ENCODE data around the gene SLC27A2.

Gene SLC27A2

DNA sequence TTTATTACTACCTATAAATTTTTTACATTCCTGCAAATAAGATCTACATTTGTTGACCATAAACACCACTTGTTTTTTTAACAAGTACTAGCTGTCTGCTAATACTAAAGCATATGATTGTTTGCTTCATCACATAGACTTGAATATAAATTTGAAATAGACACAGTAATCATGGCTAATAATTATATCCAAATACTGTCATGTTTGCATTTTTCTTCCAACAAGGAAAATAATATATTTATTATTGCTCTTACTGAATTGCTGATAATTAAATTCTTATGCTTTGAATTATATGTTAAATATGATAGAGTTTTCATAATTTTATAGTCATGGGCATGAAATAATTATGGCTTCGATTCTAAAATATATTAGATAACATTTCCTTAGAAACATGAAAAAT, 43.1 kb downstream of the SLC27A2 start:
- TF ChIP-seq, protein P1, sequence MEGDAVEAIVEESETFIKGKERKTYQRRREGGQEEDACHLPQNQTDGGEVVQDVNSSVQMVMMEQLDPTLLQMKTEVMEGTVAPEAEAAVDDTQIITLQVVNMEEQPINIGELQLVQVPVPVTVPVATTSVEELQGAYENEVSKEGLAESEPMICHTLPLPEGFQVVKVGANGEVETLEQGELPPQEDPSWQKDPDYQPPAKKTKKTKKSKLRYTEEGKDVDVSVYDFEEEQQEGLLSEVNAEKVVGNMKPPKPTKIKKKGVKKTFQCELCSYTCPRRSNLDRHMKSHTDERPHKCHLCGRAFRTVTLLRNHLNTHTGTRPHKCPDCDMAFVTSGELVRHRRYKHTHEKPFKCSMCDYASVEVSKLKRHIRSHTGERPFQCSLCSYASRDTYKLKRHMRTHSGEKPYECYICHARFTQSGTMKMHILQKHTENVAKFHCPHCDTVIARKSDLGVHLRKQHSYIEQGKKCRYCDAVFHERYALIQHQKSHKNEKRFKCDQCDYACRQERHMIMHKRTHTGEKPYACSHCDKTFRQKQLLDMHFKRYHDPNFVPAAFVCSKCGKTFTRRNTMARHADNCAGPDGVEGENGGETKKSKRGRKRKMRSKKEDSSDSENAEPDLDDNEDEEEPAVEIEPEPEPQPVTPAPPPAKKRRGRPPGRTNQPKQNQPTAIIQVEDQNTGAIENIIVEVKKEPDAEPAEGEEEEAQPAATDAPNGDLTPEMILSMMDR (IDR thresholded peaks at IDR 0.05; ENCODE audit: low read depth, low read length, missing control alignments): no peak
- DNase-seq (ENCODE audit: extremely low read depth, low read depth): no peak
- no peak overlapping the region for H3K4me3 ChIP-seq (replicated peaks; ENCODE audit: low read depth, low read length)

DNA sequence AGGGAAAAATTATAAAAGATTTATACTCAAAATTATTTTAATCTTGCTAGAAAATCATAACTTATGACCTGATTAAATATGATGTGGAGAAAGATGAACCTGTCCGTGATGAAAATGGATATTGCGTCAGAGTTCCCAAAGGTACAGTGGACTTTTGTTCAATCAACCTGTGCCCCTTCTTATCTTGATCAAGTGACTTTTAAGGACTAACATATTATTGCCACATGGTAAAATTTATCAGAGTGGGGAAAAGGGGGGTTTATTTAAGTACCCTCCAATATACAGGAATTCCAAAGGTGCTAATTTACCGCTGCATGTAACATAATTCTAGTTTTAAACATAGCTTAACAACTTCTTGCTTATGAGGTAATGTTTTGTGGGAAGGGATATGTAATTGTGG, 43.9 kb downstream of the SLC27A2 start:
- H3K4me3 ChIP-seq (replicated peaks; ENCODE audit: low read depth, low read length): no peak overlapping the region
- DNase-seq (ENCODE audit: extremely low read depth, low read depth): no peak
- TF ChIP-seq, protein P1 (IDR thresholded peaks at IDR 0.05; ENCODE audit: low read depth, low read length, missing control alignments): no peak

DNA sequence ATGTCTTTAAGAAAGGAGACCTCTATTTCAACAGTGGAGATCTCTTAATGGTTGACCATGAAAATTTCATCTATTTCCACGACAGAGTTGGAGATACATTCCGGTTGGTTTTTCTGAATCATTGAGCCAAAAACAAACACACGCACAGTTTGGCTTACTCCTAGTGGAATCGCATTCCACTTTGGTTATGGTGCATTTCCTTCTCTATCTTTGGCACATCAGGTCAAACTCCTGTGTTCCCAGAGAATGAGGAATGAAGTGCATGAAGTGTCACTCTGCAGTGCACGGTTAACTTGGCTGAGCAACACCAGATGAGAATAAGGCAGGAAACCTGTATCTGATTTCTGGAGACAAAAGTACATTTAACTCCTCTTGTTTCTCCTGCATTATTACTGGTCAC, 45.1 kb downstream of the SLC27A2 start:
- no peak for DNase-seq (ENCODE audit: extremely low read depth, low read depth)
- H3K4me3 ChIP-seq (replicated peaks; ENCODE audit: low read depth, low read length): no peak overlapping the region
- TF ChIP-seq, protein P1 (IDR thresholded peaks at IDR 0.05; ENCODE audit: low read depth, low read length, missing control alignments): no peak

DNA sequence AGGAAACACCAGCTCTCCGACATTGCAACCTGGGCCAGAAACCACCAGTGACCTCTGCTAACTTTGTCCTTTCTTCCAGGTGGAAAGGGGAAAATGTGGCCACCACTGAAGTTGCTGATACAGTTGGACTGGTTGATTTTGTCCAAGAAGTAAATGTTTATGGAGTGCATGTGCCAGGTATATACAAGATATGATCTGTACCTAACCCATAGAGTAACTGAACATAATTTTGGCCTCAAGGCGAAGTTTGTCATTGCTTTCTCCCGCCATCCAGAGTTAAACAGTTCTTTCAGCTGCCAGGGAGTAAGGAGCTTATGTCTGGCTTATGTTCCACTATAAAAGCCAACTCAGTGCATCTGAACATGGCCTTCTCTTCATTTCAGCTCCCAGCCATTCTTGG, 46.9 kb downstream of the SLC27A2 start:
- TF ChIP-seq, protein P1 (IDR thresholded peaks at IDR 0.05; ENCODE audit: low read depth, low read length, missing control alignments): no peak
- no peak for DNase-seq (ENCODE audit: extremely low read depth, low read depth)
- H3K4me3 ChIP-seq (replicated peaks; ENCODE audit: low read depth, low read length): no peak overlapping the region

DNA sequence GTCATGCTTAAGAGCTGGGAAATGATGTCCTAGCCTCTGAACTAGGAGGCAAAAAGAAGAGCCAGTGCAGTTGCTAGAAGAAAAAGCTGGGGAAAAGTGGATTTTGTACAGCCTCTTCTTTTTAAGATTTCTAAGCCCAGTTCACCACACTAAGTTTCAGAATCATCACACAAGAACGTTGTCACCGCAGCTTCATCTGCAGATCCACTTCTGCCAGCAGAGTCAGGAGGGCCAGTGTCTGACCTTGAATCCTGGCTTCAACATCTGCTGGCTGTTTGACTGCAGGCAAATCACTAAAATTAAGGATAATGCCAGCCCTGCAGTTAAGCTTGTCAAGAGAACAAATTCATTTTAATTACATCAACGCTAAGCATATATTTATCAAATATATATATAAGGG, 47.3 kb downstream of the SLC27A2 start:
- DNase-seq (ENCODE audit: extremely low read depth, low read depth): no peak

DNA sequence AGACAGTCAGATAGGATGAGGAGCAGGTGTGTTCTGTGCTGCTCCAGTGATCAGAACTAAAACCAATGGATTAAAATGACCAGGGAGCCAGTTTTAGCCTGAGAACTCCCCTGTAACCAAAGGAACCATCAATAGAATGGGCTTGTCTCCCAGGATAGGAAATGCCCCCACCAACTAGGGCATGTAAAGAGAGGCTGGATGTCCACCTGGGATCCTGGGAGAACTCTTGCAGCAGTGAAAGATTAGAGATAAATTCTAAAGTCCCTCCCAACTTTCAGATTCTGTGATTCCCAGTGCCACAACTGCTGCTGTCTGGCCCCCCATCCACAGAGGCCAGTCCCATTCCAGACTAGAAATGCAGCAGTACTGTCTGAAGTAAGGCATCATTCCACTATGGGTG, 49.8 kb downstream of the SLC27A2 start:
- TF ChIP-seq, protein P1 (IDR thresholded peaks at IDR 0.05; ENCODE audit: low read depth, low read length, missing control alignments): no peak
- H3K4me3 ChIP-seq (replicated peaks; ENCODE audit: low read depth, low read length): no peak overlapping the region
- no peak for DNase-seq (ENCODE audit: extremely low read depth, low read depth)

More for the DNA sequence above, 47.3 kb downstream of the SLC27A2 start:
- no peak overlapping the region for H3K4me3 ChIP-seq (replicated peaks; ENCODE audit: low read depth, low read length)
- TF ChIP-seq, protein P1 (IDR thresholded peaks at IDR 0.05; ENCODE audit: low read depth, low read length, missing control alignments): no peak

DNA sequence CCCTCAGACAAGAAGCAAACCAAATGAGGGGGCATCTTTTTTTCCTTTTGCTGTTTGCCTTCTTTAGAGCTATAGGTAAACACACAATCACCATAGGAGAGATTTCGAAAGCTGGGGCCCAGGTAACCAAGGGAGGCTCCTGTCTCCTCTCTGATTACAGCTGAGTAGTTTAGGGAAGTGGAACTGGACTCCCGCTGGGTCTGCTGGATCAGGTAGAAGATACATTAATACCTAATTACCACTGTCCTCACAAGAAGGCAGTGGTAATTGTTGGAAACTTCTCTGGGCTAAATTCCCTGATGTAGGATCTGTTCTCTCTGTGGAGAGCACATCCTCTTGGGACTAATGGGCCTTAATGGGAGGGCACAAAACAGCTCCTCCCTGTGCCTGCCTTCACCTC, 50.8 kb downstream of the SLC27A2 start:
- no peak overlapping the region for H3K4me3 ChIP-seq (replicated peaks; ENCODE audit: low read depth, low read length)
- TF ChIP-seq, protein P1 (IDR thresholded peaks at IDR 0.05; ENCODE audit: low read depth, low read length, missing control alignments): no peak
- no peak for DNase-seq (ENCODE audit: extremely low read depth, low read depth)

All from HFF-Myc (cell line).